ENCODE results near the gene ECT2L.

DNA sequence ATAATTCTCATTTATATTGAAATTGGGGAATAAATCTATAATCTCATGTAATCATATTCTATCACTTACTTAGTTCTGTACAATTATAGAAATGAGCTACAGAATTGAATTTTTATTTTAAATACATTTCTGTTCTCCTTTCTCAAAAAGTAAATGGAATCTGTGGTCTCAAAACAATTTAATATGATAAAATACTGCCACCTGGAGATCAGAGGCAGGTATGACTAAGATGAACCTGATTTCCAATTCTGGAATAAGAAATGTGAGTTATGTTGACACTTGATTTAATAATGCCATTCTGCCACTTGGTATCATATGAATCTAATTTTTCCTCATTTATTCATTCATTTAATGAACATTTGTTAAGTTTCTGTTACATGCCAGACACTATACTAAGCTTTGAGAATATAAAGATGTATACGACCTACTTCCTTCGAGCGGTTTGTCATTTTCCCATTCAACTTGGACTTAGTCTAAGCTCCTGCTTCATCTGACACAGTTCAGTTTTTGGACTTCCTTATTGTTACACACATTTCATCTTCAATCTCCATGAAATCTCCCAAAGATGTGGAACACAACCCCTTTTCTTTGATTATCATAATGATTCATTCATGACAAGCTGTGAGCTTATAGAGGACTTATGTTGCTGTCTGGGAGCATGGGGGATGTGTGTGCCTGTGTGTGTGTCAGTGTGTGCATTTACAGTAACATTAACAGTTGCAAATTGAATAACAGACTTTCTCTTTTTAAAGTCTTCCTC is 29.8 kb upstream of the ECT2L start:
- TF ChIP-seq EZH2 (IDR thresholded peaks at IDR 0.05) (no peak), SRF (IDR thresholded peaks at IDR 0.05; ENCODE audit: low read depth) (no peak), POLR2A (IDR thresholded peaks at IDR 0.05; ENCODE audit: borderline replicate concordance, extremely low read depth, insufficient read depth, insufficient read length) (no peak), POLR2AphosphoS5 (IDR thresholded peaks at IDR 0.05; ENCODE audit: low read depth, low read length) (no peak), TCF7L2 (IDR thresholded peaks at IDR 0.05; ENCODE audit: borderline replicate concordance, extremely low read depth, insufficient read depth, insufficient read length) (no peak), EZH2phosphoT487 (IDR thresholded peaks at IDR 0.05; ENCODE audit: borderline replicate concordance) (no peak), EGR1 (IDR thresholded peaks at IDR 0.05; ENCODE audit: low read depth) (no peak), ZNF274 (IDR thresholded peaks at IDR 0.05; ENCODE audit: low read depth, low read length) (no peak), RAD21 (IDR thresholded peaks at IDR 0.05; ENCODE audit: low read depth) (peak; percentile 87), SP1 (IDR thresholded peaks at IDR 0.05; ENCODE audit: low read depth) (no peak)
- TF ChIP-seq, protein P1, sequence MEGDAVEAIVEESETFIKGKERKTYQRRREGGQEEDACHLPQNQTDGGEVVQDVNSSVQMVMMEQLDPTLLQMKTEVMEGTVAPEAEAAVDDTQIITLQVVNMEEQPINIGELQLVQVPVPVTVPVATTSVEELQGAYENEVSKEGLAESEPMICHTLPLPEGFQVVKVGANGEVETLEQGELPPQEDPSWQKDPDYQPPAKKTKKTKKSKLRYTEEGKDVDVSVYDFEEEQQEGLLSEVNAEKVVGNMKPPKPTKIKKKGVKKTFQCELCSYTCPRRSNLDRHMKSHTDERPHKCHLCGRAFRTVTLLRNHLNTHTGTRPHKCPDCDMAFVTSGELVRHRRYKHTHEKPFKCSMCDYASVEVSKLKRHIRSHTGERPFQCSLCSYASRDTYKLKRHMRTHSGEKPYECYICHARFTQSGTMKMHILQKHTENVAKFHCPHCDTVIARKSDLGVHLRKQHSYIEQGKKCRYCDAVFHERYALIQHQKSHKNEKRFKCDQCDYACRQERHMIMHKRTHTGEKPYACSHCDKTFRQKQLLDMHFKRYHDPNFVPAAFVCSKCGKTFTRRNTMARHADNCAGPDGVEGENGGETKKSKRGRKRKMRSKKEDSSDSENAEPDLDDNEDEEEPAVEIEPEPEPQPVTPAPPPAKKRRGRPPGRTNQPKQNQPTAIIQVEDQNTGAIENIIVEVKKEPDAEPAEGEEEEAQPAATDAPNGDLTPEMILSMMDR (IDR thresholded peaks at IDR 0.05 in 2 of 3, conservative IDR thresholded peaks at IDR 0.05 in 1 of 3; ENCODE audit: borderline replicate concordance in 1 of 3, insufficient read depth in 1 of 3, low read depth in 2 of 3, low read length in 2 of 3), result peak; percentile 49 to 84 (median 76)
- TF ChIP-seq, protein P2, sequence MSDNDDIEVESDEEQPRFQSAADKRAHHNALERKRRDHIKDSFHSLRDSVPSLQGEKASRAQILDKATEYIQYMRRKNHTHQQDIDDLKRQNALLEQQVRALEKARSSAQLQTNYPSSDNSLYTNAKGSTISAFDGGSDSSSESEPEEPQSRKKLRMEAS (IDR thresholded peaks at IDR 0.05), result no peak
- TF ChIP-seq, protein P3, sequence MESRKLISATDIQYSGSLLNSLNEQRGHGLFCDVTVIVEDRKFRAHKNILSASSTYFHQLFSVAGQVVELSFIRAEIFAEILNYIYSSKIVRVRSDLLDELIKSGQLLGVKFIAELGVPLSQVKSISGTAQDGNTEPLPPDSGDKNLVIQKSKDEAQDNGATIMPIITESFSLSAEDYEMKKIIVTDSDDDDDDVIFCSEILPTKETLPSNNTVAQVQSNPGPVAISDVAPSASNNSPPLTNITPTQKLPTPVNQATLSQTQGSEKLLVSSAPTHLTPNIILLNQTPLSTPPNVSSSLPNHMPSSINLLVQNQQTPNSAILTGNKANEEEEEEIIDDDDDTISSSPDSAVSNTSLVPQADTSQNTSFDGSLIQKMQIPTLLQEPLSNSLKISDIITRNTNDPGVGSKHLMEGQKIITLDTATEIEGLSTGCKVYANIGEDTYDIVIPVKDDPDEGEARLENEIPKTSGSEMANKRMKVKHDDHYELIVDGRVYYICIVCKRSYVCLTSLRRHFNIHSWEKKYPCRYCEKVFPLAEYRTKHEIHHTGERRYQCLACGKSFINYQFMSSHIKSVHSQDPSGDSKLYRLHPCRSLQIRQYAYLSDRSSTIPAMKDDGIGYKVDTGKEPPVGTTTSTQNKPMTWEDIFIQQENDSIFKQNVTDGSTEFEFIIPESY (IDR thresholded peaks at IDR 0.05; ENCODE audit: extremely low read depth, insufficient replicate concordance, low read length), result no peak
